ENCODE measurements around the gene CLCN4. TPM values are rescaled to one million over a fixed set of nuclear protein-coding genes. Genes with fewer than 3 reads are reported as not detected.

Gene CLCN4
- total RNA-seq, 2 donors from 2014 or later, result 0.50 to 15.3 TPM

- Histone ChIP-seq H3K27me3 (replicated peaks; ENCODE audit: insufficient read depth) (no peaks in the 10 kb centered on the region), H3K4me1 (replicated peaks) (no peaks in the 10 kb centered on the region), H3K27ac (no peak overlapping the region), H3K4me3 (no peak overlapping the region), H3K9me3 (no peaks in the 10 kb centered on the region), H3K36me3 (no peaks in the 10 kb centered on the region)
- intact Hi-C loops (cut with DNase I), result no loop called here
- WGBS, result 70% methylated on average over 2 of the region's 4 CpGs
- no peak for TF ChIP-seq CTCF (IDR thresholded peaks at IDR 0.05)
- TF ChIP-seq POLR2A (IDR thresholded peaks at IDR 0.05), result no peak
- no peak for TF ChIP-seq POLR2AphosphoS5 (IDR thresholded peaks at IDR 0.05)
- DNase-seq (ENCODE audit: low spot score), result no peak
These were observed 52.2 kb downstream of the CLCN4 start for GRCh38 chrX:10208953-10209352.

GRCh38 chrX:10212395-10212794 is 55.6 kb downstream of the CLCN4 start:
- Histone ChIP-seq H3K36me3 (no peaks in the 10 kb centered on the region), H3K27ac (no peak overlapping the region), H3K4me3 (no peak overlapping the region), H3K4me1 (replicated peaks) (no peaks in the 10 kb centered on the region), H3K27me3 (replicated peaks; ENCODE audit: insufficient read depth) (no peaks in the 10 kb centered on the region), H3K9me3 (no peaks in the 10 kb centered on the region)
- 78% methylated on average over 7 of the region's 15 CpGs for WGBS
- DNase-seq (ENCODE audit: low spot score), result no peak
- TF ChIP-seq POLR2A (IDR thresholded peaks at IDR 0.05) (no peak), POLR2AphosphoS5 (IDR thresholded peaks at IDR 0.05) (no peak), CTCF (IDR thresholded peaks at IDR 0.05) (no peak)
- intact Hi-C loops (cut with DNase I), result no loop called here

DNA sequence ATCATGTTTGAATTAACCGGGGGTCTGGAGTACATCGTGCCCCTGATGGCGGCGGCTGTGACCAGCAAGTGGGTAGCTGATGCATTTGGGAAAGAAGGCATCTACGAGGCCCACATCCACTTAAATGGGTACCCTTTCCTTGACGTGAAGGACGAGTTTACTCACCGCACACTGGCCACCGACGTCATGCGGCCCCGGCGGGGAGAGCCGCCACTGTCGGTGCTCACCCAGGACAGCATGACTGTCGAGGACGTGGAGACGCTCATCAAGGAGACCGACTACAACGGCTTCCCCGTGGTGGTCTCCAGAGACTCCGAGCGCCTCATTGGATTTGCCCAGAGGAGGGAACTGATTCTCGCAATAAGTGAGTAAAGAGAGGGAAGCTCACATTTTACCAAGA is 56.9 kb downstream of the CLCN4 start:
- 90% methylated on average over 5 of the region's 24 CpGs for WGBS
- intact Hi-C loops (cut with DNase I), result no loop called here
- H3K4me3 ChIP-seq, result no peak overlapping the region
- no peaks in the 10 kb centered on the region for H3K4me1 ChIP-seq (replicated peaks)
- H3K27me3 ChIP-seq (replicated peaks; ENCODE audit: insufficient read depth), result no peaks in the 10 kb centered on the region
- no peak overlapping the region for H3K27ac ChIP-seq
- no peaks in the 10 kb centered on the region for H3K9me3 ChIP-seq
- H3K36me3 ChIP-seq, result no peaks in the 10 kb centered on the region
- DNase-seq (ENCODE audit: low spot score), result no peak
- no peak for TF ChIP-seq CTCF (IDR thresholded peaks at IDR 0.05)
- TF ChIP-seq POLR2AphosphoS5 (IDR thresholded peaks at IDR 0.05), result no peak
- TF ChIP-seq POLR2A (IDR thresholded peaks at IDR 0.05), result no peak

DNA sequence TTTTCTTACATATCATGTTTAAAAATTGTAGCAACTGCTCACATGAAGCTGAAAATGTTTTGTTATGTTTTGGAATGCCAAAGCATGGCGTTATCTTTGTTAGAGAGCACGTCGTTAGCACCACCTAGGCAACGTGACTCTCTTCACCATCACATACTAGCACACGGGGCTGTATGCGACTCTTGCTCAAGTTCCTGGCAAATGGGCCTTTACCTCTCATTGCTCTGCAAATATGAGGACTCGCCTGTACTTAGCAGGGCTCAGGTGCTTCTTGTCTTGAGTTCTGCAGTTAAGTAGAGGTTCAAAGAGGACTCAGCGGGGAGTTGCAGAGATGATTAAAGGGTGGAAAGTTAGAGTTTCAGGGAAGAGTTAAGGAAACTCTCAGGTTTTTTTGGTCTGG is 59.4 kb downstream of the CLCN4 start:
- Histone ChIP-seq H3K9me3 (no peaks in the 10 kb centered on the region), H3K4me1 (replicated peaks) (no peaks in the 10 kb centered on the region), H3K4me3 (no peak overlapping the region), H3K36me3 (no peaks in the 10 kb centered on the region), H3K27me3 (replicated peaks; ENCODE audit: insufficient read depth) (no peaks in the 10 kb centered on the region), H3K27ac (no peak overlapping the region)
- 91% methylated on average over 8 of the region's 8 CpGs for WGBS
- no peak for DNase-seq (ENCODE audit: low spot score)
- intact Hi-C loops (cut with DNase I), result no loop called here
- TF ChIP-seq POLR2A (IDR thresholded peaks at IDR 0.05), result no peak
- TF ChIP-seq POLR2AphosphoS5 (IDR thresholded peaks at IDR 0.05), result no peak

GRCh38 chrX:10217198-10217597 is 60.4 kb downstream of the CLCN4 start:
- WGBS, result 89% methylated on average over 1 of the region's 1 CpG
- Histone ChIP-seq H3K27me3 (replicated peaks; ENCODE audit: insufficient read depth) (no peaks in the 10 kb centered on the region), H3K27ac (no peak overlapping the region), H3K4me1 (replicated peaks) (no peaks in the 10 kb centered on the region), H3K4me3 (no peak overlapping the region), H3K9me3 (no peaks in the 10 kb centered on the region), H3K36me3 (no peaks in the 10 kb centered on the region)
- no peak for TF ChIP-seq POLR2A (IDR thresholded peaks at IDR 0.05)
- TF ChIP-seq CTCF (IDR thresholded peaks at IDR 0.05), result no peak
- no peak for TF ChIP-seq POLR2AphosphoS5 (IDR thresholded peaks at IDR 0.05)
- DNase-seq (ENCODE audit: low spot score), result no peak
- intact Hi-C loops (cut with DNase I), result no loop called here
